GM12874 (cell line): ENCODE measurements around the gene PTH1R.

ENCODE experiments used
- CTCF ChIP-seq: IDR thresholded peaks from 2 replicates; pipeline ENCODE4 v1.5.1; 2011; ENCODE audit warnings: low read depth, mild to moderate bottlenecking, control low read depth, low read length, moderate library complexity; ENCODE audit not compliant: insufficient read depth

Gene PTH1R

GRCh38 chr3:46877406-46878125, at the start of gene PTH1R:
TSS of gene PTH1R (plus strand) at chr3:46877721. CDS start at chr3:46883560, 5,839 bp downstream.
- no peak for TF ChIP-seq CTCF

DNA sequence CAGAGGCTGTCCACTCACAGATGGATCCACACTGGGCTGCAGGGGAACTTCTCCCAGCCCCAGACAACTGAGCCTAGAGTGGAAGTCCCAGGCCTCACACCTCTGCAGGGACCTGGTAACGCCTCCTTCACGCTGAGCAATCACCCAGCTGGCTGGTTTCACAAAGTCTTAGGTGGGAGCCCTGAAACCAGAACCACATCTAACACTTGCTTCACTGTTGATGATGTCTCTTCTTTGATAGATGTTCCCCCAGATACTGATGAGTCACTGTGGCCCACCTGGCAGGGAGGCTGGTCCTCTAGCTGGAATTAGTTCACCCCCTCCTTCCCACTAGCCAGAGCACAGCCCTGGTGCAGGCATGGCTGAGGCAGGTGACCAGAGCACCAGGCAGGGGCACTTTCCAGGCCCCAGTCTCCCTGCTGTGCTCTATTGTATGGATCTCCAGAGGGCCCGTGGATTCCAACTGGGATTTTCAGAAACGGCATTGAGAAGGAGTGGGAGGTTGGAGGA, 47.8 kb upstream of the PTH1R start:
- TF ChIP-seq CTCF, result no peak

- TF ChIP-seq CTCF, result no peak
These were observed 46.7 kb upstream of the PTH1R start for GRCh38 chr3:46830801-46831200.

DNA sequence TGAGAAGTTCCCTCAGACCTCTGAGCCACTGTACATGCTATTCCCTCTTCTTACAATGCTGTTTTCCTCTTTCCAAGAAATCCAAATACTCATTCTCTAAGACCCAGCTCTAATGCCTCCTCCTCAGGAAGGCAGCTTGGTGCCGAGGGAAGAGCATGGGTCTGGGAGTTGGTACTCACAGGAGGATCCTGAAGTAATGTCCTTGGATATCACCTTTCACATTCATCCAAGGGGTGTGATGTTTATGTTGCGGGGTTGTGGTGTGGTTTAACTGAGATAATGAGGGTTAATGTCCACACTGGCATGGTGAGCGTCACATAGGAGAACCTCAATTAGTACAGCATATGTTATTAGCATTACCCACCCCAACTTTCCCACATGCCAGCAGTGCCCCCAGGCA, 46.2 kb upstream of the PTH1R start:
- TF ChIP-seq CTCF, result no peak

DNA sequence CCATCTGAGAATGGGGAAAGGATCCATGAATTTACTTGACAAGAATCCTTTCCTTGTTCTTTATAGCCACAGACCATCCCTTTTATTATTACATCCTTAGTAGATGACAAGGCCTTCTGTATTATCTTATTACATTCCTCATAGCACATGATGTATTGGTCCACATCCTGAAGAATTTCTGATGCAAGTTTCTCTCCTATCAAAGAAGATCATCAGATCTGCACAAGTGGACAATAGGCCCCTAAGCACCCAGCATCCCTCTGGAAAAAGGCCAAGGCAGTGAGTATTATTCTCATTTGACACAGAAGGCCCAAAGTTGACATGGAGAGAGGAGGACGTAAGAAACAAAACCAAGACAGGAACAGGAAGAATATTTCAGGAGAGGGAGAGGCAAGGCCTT, 45.7 kb upstream of the PTH1R start:
- TF ChIP-seq CTCF, result no peak

DNA sequence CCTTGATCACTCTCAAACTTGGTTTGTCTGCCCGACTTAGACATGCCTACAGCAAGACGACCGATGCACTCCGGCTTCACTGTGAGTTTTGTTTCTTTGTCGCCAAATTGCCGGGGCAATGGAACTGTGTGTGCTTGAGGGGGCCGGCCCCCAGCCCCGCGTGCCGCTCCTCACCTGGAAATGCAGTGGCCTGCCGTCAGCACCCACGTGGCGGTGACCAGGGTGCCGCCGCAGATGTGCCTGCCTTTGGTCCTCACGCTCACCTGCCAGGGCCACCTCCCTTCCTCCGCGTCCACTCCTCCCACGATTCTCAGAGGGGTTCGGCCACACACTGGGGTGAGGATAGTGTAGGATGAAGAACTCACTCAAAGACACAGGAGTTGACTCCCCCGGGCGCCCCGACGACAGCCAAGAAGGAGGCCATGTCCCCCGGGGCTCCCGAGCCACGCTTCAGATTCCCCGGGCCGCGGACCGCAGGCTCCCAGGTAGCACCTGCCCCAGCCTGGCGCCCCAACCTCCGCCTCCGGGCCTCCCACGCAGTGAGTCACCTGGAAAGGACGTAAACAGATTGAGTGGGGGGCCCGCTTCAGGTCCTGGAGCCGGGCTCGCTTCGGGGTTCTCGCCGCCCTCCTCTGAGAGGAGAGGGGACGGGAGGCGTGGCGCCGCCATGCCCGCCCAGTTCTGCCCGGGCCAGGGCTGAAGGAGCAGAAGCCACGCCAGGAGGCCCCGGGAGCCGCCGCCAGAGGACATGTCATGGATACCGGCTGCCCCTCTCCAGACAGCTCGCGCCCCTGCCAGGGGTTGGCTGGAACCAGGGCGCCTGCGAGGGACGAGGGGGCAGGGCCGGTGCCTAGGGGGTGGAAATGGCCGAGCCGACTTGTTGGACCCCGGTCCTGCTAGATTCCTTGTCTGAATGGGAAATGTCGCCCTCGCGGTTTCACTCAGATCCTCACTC, 43.9 kb upstream of the PTH1R start:
- TF ChIP-seq CTCF, result no peak

DNA sequence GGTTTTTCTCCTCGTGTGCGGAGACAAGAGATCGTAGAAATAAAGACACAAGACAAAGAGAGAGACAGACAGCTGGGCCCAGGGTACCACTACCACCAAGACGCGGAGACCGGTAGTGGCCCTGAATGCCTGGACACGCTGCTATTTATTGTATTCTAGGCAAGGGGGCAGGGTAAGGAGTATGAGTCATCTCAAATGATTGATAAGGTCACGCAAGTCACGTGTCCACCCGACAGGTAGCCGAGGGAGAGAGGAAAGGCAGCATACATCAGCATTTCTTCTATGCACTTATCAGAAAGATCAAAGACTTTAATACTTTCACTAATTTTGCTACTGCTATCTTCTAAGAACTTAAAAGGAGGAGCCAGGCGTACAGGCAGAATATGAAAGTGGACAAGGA, 42.5 kb upstream of the PTH1R start:
- no peak for TF ChIP-seq CTCF
